NT2/D1 (cell line): ENCODE results near the gene NEUROG3.

Source experiments
- DNase-seq: peaks from one replicate; pipeline ENCODE4 v3.0.0-alpha.2; 2011; ENCODE audit warnings: low read depth, low spot score
- H3K27me3 ChIP-seq: 2 replicates; pipeline ENCODE4 v1.6.0; 2011; ENCODE audit warnings: mild to moderate bottlenecking; ENCODE audit not compliant: insufficient read length, insufficient read depth
- H3K36me3 ChIP-seq: 2 replicates; pipeline ENCODE4 v1.6.1; 2011; ENCODE audit warnings: mild to moderate bottlenecking, low read length, mixed read lengths; ENCODE audit not compliant: insufficient read depth, insufficient read length
- H3K4me1 ChIP-seq: 2 replicates; pipeline ENCODE4 v1.5.1; 2011; ENCODE audit not compliant: insufficient read depth, insufficient read length
- H3K4me3 ChIP-seq: 2 replicates; pipeline ENCODE4 v1.5.1; 2011; ENCODE audit warnings: low read depth; ENCODE audit not compliant: insufficient read length
- H3K9ac ChIP-seq: 2 replicates; pipeline ENCODE4 v1.6.0; 2011; ENCODE audit warnings: low read depth; ENCODE audit not compliant: insufficient read length
- H3K9me3 ChIP-seq: 2 replicates; pipeline ENCODE4 v1.5.1; 2011; ENCODE audit warnings: mild to moderate bottlenecking, low read length; ENCODE audit not compliant: insufficient read depth
- SUZ12 ChIP-seq: IDR thresholded peaks from 2 replicates; pipeline ENCODE4 v1.6.1; 2011; ENCODE audit not compliant: insufficient read length, insufficient read depth; ENCODE audit errors: extremely low read depth
- YY1 ChIP-seq: IDR thresholded peaks from 2 replicates; pipeline ENCODE4 v1.6.1; 2011; ENCODE audit not compliant: insufficient read length, insufficient read depth
- ZNF274 ChIP-seq: IDR thresholded peaks from 2 replicates; pipeline ENCODE4 v1.6.1; 2011; ENCODE audit warnings: mild to moderate bottlenecking, low read depth, low read length

Gene NEUROG3

DNA sequence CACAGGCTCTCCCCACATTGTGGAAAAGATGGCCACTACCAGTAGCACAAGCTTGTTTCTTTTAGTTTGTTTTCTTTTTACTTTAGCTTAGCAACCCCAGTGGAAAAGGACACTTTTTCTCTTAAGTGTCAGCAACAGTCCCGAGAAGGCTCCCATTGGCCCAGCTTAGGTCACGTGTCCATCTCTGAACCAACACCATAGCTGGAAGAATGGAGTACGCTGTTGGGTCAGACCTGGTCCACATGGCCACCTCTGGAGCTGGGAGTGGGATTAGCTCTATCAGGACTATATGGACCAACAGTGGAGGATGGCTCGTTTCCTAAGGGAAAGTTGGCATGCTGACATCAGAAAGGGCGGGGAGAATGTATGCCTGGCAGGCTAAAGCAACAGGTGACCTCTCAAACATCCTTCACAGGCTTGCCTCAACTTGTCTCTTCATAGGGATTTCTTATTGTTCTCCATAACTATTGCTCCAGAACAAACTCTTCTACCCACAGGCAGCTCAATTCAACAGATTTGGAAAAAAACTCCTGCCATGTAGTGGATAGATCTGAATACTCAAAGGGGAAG, 27.6 kb upstream of the NEUROG3 start:
- H3K4me1 ChIP-seq = no peaks in the 10 kb centered on the region
- H3K9ac ChIP-seq = no peak overlapping the region
- no peak for DNase-seq
- no peak for TF ChIP-seq SUZ12
- TF ChIP-seq ZNF274 = no peak
- TF ChIP-seq YY1 = no peak
- H3K9me3 ChIP-seq = no peaks in the 10 kb centered on the region
- H3K4me3 ChIP-seq = no peak overlapping the region
- H3K36me3 ChIP-seq = no peaks in the 10 kb centered on the region
- peaks cover 6% of the 10 kb centered on the region for H3K27me3 ChIP-seq

DNA sequence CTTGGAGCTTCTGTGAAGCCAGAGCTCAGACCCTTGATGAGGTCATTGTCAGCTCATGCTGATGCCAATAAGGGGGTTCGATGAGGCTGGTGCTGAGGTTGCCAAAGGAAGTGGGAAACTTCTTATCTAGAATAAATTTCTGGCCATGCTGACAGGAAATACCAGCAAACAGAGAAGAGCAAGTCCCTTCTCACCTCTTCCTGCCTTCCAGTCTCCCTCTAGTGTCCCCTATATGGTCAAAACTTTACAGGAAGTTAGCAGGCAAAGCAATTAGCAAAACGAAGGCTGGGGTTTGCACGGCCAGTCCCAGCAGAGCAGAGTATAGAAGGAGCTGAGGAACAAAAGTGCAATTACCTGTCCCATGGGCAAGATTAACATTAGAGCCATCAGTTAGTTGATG, 15.1 kb upstream of the NEUROG3 start:
- Histone ChIP-seq H3K4me3 (no peak overlapping the region), H3K4me1 (no peaks in the 10 kb centered on the region), H3K9ac (no peak overlapping the region), H3K36me3 (no peaks in the 10 kb centered on the region), H3K27me3 (peaks cover 62% of the 10 kb centered on the region), H3K9me3 (0 out of 2 replicates have a peak, but pooled peaks cover 5% of the 10 kb centered on the region)
- DNase-seq = no peak
- TF ChIP-seq YY1 (no peak), ZNF274 (no peak), SUZ12 (no peak)

DNA sequence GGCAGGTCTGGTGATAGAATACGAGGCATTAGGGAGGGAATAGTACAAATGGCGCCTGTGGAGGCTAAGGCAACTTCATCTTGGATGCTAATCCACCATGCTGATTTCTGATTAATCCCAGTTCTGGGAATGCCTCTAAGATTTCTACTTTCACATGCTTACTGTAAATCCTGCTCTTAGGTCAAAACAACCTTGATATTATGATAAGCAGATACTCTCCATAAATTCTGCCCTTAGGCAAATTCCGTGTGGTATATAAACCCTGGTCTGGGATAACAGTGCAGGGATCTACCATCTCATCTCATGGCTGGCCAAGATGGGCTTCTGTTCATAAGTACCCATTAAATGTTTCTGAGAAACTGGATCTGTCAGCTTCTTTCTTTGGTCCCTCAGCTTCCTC, 11.4 kb upstream of the NEUROG3 start:
- Histone ChIP-seq H3K4me3 (no peak overlapping the region), H3K36me3 (no peaks in the 10 kb centered on the region), H3K27me3 (peaks cover 98% of the 10 kb centered on the region), H3K9me3 (0 out of 2 replicates have a peak, but pooled peaks cover 5% of the 10 kb centered on the region), H3K4me1 (no peaks in the 10 kb centered on the region), H3K9ac (no peak overlapping the region)
- no peak for DNase-seq
- TF ChIP-seq ZNF274 (no peak), YY1 (no peak), SUZ12 (no peak)

DNA sequence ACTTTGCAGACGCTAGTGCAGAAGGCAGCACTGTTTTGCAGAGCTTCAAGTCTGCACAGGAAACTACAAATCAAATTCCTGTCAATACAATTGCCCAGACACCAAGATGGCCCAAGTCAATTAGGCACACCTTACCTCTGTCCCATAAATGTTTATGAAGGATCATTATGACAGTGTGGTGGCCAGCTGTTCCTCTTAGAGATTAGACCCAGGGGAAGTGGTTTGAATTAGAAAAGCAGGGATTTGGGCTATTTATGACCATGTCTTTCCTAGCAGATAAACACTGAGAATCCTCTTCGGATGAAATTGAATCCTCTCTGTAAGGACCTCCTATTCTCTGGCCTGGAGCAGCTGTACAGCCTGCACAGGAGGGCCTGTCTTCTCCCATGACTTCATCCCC, 9.9 kb upstream of the NEUROG3 start:
- 0 out of 2 replicates have a peak, but pooled peaks cover 5% of the 10 kb centered on the region for H3K9me3 ChIP-seq
- peaks cover 3% of the 10 kb centered on the region for H3K4me1 ChIP-seq
- no peaks in the 10 kb centered on the region for H3K36me3 ChIP-seq
- peaks cover 99% of the 10 kb centered on the region for H3K27me3 ChIP-seq
- DNase-seq = no peak
- TF ChIP-seq YY1 (no peak), SUZ12 (no peak), ZNF274 (no peak)
- no peak overlapping the region for H3K4me3 ChIP-seq
- no peak overlapping the region for H3K9ac ChIP-seq

DNA sequence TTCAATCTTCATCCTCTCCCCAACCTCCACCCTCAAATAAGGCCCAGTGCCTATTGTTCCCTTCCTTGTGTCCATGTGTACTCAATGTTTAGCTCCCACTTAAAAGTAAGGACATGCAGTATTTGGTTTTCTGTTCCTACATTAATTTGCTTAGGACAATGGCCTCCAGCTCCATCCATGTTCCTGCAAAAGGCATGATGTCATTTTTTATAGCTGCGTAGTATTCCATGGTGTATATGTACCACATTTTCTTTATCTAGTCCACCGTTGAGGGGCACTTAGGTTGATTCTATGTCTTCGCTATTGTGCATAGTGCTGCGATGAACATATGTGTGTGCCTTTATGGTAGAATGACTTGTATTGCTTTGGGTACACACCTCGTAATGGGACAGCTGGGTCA, 7.2 kb upstream of the NEUROG3 start:
- Histone ChIP-seq H3K4me1 (peaks cover 7% of the 10 kb centered on the region), H3K27me3 (peaks cover 99% of the 10 kb centered on the region), H3K9ac (no peak overlapping the region), H3K4me3 (no peak overlapping the region), H3K36me3 (no peaks in the 10 kb centered on the region), H3K9me3 (no peaks in the 10 kb centered on the region)
- no peak for TF ChIP-seq ZNF274
- no peak for TF ChIP-seq SUZ12
- TF ChIP-seq YY1 = no peak
- DNase-seq = no peak

DNA sequence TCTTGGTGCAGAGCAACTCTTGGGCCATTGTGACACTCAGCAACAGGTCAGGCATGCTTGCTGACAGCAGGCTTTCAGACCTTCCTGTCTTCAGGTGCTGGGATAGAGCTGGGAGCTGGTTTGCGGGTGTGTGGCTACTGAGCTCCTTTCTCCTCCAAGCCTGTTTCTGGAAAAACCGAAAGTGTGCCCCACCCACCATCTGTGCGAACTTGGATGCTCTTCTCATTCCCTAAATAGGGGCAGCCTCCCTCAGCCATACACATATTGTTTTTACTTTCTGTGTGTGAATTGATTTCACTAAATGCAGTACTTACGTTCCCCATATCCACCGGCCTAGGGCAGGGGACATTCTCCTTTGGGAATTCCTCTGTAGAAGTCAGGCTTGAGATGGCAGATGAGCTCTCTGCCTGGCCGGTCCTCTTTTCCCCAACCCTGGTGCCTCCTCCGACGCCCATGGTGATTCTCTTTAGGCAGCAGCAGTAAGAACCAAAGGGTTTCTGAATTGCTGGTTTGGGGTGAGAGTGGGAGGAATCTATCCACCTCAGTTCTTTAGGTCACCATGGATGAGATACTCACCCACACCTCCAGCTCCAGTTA, 6.3 kb upstream of the NEUROG3 start:
- Histone ChIP-seq H3K4me3 (no peak overlapping the region), H3K36me3 (no peaks in the 10 kb centered on the region), H3K9me3 (no peaks in the 10 kb centered on the region), H3K4me1 (peaks cover 9% of the 10 kb centered on the region), H3K27me3 (peaks cover 99% of the 10 kb centered on the region), H3K9ac (no peak overlapping the region)
- TF ChIP-seq ZNF274 (no peak), SUZ12 (no peak), YY1 (no peak)
- DNase-seq = no peak

DNA sequence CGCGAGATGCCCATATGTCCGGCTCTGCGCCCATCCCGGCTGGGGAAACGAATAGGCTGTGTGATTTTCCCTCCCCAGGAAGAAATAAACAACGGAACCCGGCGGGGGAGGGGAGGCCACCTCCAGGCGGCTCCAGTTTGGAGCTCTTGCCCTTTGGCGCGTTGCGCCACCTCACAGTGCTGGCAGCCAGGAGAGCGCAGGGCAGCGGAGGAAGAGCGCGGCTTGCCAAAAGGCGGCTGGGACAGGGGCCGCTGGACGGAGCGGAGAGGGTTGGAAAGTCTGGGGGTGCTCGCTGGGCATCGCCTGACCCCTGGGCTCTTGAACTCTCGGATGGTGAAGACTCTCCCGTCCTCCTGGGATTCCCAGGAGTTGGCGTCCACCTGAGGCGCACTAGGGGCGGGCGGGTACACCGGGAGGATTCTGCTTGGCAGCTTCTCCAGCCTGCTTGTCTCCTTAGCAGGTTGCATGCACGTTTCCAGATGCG, 5.3 kb upstream of the NEUROG3 start:
- Histone ChIP-seq H3K4me3 (no peak overlapping the region), H3K9me3 (no peaks in the 10 kb centered on the region), H3K27me3 (peaks cover 99% of the 10 kb centered on the region), H3K4me1 (peaks cover 16% of the 10 kb centered on the region), H3K36me3 (no peaks in the 10 kb centered on the region), H3K9ac (no peak overlapping the region)
- no peak for DNase-seq
- TF ChIP-seq SUZ12 (peak; percentile 61), YY1 (no peak), ZNF274 (no peak)
